GM21529 (cell line): ENCODE results near the gene TMEM269.
A peak's percentile ranks its signal among the peaks of the same experiment; 100 is the strongest.
"Not testable (repeated sequence)": the region's sequence is repeated elsewhere in the genome, so short reads cannot be mapped to it uniquely, and the experiment has no call there.

Source experiments
- ATAC-seq: cut with Tn5 transposase; IDR thresholded peaks from one replicate; pipeline ENCODE4 v1.9.1; 2021; ENCODE audit not compliant: unreplicated experiment

The TMEM269 gene

GRCh38 chr1:42773420-42773819 lies 11.4 kb upstream of the TMEM269 start:
- ATAC-seq = no peak

- ATAC-seq = no peak
Observed at GRCh38 chr1:42774928-42775526, 9.8 kb upstream of the TMEM269 start.

- no peak for ATAC-seq
Observed at GRCh38 chr1:42776502-42776901, 8.3 kb upstream of the TMEM269 start.

- ATAC-seq = no peak
Observed at GRCh38 chr1:42777852-42778251, 6.9 kb upstream of the TMEM269 start.

DNA sequence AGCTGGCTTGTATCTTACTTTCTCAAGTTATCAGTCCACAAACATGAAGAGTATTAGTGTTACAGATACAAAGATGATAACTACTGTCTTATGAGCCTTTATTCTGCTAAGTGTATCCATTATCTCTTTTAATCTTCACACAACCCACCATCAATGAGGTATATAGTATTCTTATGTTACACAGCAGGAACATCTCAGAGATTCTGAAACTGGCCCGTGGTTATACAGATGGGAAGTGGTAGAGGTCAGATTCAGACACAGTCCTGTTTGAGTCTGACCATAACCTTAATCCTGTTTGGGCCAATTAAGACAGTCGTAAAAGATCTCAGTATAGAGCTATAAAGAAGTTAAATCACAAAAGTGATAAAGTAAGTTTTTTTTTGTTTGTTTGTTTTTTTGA lies 5.1 kb upstream of the TMEM269 start:
- no peak for ATAC-seq

GRCh38 chr1:42780176-42780575 lies 4.6 kb upstream of the TMEM269 start:
- ATAC-seq = no peak

DNA sequence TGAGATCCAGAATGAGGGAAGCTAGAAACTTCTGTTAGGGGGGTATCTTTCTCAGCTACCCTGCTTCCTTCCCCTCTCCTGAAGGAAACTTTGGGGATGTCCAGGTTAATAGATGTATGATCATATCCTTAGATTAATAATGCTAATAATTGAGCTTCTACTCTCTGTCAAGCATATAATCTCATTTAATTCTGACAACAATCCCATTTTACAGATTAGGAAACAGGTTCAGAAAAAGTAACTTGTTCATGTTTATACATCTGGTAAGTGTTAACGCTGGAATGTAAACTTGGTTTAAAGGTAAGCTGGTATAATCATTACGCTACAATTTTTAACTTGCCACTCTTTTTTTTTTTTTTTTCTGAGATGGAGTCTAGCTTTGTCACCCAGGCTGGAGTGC lies 1.7 kb upstream of the TMEM269 start:
- ATAC-seq = no peak

DNA sequence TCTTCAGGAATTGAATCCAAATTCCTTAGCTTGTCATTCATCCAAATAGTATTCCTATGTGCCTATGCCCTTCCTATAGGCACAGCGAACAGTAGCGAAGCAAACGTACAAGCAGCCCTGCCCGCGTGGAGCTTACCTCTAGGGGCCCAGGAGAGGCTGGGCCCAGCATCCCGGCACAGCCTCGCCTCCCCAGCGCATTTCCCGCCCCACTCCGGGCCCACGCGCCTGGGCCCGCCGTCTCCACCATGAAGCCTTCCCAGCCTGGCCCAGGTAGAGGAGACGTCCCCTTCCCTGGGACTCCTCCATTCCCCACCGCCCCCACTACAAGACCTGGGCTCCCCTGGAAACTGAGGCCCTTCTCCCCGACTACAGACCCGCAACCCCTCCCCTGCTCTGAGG lies 245 bp upstream of the TMEM269 start:
- no peak for ATAC-seq

DNA sequence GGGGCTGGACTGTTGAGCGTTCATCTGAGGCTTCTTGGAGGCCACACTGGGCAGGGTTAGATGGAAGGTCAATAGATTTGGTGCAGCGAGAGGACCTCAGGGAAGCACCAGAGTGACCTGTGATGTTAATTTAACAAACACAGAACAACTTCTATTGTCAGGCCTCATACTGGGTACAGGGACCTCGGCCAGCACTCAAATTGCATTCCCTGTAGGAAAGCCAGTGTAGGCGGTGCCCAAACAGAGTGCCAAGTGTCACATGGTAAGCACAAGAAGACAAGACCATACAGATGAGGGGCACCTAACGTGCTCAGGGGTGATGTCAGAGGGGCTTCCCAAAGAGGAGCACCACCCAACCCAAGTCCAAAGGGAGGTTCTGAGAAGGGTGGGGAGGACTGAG lies 1.3 kb downstream of the TMEM269 start:
- ATAC-seq = no peak

DNA sequence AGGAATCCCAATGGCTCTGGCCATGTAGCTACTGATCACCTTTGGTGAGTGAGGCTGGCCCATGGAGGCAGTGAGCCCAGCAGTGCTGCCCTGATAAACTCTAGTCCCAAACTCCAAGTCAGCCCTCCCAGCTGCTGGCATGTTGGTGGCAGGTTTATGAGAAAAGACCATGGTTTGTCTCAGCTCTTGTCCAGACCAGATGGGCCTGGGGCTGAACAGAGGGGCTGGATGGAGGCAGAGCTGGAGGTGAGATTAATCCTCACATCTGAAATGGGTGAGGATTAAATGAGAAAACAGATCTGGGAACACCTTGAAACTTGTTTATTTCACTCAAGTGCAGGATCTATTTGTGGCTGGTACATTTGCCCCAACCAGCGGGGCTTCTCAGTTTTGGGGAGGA lies 3.2 kb downstream of the TMEM269 start:
- no peak for ATAC-seq

GRCh38 chr1:42793824-42794223 lies 9.0 kb downstream of the TMEM269 start:
- ATAC-seq = no peak

- ATAC-seq = no peak
Observed at GRCh38 chr1:42797414-42797813, 12.6 kb downstream of the TMEM269 start.

GRCh38 chr1:42797979-42798378 lies 13.2 kb downstream of the TMEM269 start:
- no peak for ATAC-seq

DNA sequence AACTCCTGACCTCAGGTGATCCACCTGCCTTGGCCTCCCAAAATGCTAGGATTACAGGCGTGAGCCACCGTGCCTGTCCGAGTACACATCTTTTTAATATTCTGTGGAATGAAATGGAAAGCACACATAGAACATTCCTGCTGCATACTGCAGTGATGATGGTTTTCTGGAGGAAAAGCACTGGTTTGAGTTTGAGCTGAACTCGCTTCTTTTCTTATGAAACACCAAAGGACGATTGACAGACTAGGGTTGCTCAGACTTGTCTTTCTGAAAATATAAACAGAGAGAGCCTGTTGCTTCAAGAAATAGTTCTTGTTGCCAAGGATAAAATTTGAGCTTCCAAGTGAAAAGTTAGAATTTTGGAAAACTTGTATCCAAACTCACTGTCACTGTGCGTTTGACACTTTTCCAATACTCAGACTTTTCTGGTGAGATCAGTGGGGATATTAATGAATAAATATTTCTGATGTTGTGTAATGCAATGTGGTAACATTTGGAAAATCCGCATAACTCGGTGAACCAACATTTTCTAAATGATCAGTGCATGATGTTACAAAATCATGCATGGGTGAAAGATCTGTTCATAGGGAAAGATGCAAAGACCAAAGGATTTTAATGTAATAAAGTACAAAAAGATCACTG lies 17.2 kb downstream of the TMEM269 start:
- ATAC-seq = no peak

GRCh38 chr1:42806171-42806570 lies 21.4 kb downstream of the TMEM269 start:
- no peak for ATAC-seq

DNA sequence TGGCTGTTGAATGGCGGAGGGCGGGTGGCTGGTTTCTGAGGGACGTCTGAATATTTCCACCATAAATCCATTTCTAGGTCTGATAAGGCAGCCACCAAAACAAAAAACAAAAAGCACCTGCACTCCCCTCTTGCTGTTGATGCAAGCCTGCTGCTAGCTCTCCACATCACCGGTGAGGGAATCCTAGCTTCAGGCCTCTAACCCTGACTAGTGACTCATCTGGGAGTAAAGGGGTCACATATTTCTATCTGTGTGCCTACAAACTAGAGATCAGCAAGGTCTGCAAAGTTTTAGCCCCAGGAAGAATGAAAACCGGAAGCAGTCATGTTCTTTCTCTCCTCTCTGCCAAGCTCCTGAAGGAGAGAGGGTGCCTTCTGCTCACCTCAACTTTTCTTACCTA lies 21.8 kb downstream of the TMEM269 start:
- no peak for ATAC-seq

- no peak for ATAC-seq
Observed at GRCh38 chr1:42807056-42807668, 22.4 kb downstream of the TMEM269 start.

- not testable (repeated sequence) for ATAC-seq
Observed at GRCh38 chr1:42814815-42815214, 30.0 kb downstream of the TMEM269 start.

DNA sequence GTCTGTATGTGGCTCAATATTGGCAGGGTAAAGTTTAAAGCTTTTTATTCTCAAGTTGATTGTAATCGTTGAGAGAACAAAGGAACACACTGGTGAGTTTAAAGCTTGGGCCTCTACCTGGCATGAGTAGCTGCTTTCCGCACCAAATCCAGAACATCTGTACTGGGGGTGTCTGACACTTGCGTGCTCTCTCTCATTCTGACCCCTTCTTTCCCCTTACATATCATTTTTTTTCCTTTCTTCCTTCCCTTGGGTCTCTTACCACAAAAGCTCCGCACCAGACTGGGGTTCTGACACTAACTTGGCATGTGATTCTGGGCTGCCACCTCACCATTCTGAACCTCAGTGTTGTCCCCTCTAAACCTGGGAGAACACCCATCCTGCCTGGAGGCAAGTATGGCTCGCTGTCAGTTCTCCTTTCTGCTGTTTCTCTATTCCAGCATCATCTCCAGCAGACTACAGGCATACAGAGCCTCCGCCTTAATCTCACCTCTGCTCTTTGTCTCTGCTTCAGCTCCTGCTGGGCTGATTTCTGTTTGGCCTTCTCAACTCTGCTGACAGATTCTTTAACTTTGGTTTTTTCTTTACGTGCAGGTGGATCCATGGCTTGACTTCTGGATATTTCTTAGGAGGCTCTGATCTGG lies 31.3 kb downstream of the TMEM269 start:
- ATAC-seq = no peak

GRCh38 chr1:42816585-42817439 lies 32.0 kb downstream of the TMEM269 start, which contains the start of the genes ERMAP and SVBP:
Gene ERMAP, plus strand, starts transcription at chr1:42817122. Its CDS starts 13,327 bp downstream, at chr1:42830449.
Gene SVBP, minus strand, starts transcription at chr1:42817397. Its CDS starts 853 bp downstream, at chr1:42816544.
- ATAC-seq = peak; percentile 77

DNA sequence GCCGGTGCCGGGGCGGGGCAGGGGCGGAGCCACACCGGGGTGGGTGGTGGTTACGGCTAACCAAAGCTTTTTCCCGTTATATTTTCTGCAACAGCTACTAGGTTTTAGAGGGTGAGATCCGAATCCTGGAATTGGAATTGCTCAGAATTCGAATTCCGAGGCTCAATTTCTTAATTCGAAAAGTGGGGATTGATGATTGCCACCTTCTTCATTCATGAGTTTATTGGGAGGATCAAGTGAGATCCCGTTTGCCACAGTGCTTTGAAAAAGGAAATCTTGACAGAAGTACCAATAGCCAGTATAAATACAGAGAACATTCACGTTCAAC lies 32.6 kb downstream of the TMEM269 start:
- no peak for ATAC-seq
